Kidney (tissue), 14 donors: ENCODE data around the gene MDH2. TPM values are rescaled to one million over a fixed set of nuclear protein-coding genes. Genes with fewer than 3 reads are reported as not detected.

ENCODE experiments used
- DNase-seq, 5 donors: peaks; one replicate each; pipeline ENCODE4 v3.0.0-alpha.2; 2013 to 2020
- FAIRE-seq: peaks from 2 replicates; lab custom pipeline; 2012; peaks lifted over from hg19 to GRCh38; lab: Jason Lieb, UNC
- H3K27ac ChIP-seq, 2 donors: one replicate each; pipeline ENCODE4 v1.7.0; 2013; ENCODE audit warnings: low read depth in 2 of 2, low read length in 2 of 2, inconsistent platforms in 1 of 2
- H3K27me3 ChIP-seq: one replicate; pipeline ENCODE4 v1.7.1; 2013; ENCODE audit warnings: low read length, inconsistent platforms; ENCODE audit not compliant: control insufficient read depth, insufficient read depth
- H3K36me3 ChIP-seq, 3 donors: one replicate each; pipeline versions ENCODE4 v1.7.0 to v1.7.1; 2013; ENCODE audit warnings: low read length in 3 of 3, control low read depth in 1 of 3, inconsistent platforms in 1 of 3; ENCODE audit not compliant: insufficient read depth in 3 of 3, control insufficient read depth in 2 of 3
- H3K4me1 ChIP-seq, 3 donors: one replicate each; pipeline versions ENCODE4 v1.7.0 to v1.7.1; 2013; ENCODE audit warnings: low read length in 3 of 3, inconsistent platforms in 1 of 3, low read depth in 1 of 3; ENCODE audit not compliant: control insufficient read depth in 2 of 3, insufficient read depth in 2 of 3
- H3K4me3 ChIP-seq, 3 donors: one replicate each; pipeline versions ENCODE4 v1.7.0 to v1.8.1; 2013; ENCODE audit warnings: low read length in 3 of 3, control low read depth in 1 of 3, inconsistent platforms in 1 of 3
- H3K9ac ChIP-seq, 3 donors: one replicate each; pipeline versions ENCODE4 v1.7.0 to v1.7.1; 2013; ENCODE audit warnings: low read length in 3 of 3, control low read depth in 1 of 3, inconsistent platforms in 1 of 3
- H3K9me3 ChIP-seq, 3 donors: one replicate each; pipeline versions ENCODE4 v1.7.0 to v1.7.1; 2013; ENCODE audit warnings: low read length in 3 of 3, control low read depth in 1 of 3, inconsistent platforms in 1 of 3; ENCODE audit not compliant: control insufficient read depth in 2 of 3, insufficient read depth in 1 of 3
- CTCF ChIP-seq: IDR thresholded peaks from 3 replicates; pipeline ENCODE4 v1.5.1; 2012; ENCODE audit warnings: mild to moderate bottlenecking, moderate library complexity, borderline replicate concordance; ENCODE audit not compliant: insufficient read depth; ENCODE audit errors: extremely low read depth
- intact Hi-C: fragments of 100-400 bp; cut with DNase I; formaldehyde crosslinking; loops from one replicate; pipeline ENCODE4 v1.11.1; 2022
- polyA plus RNA-seq: library from polyadenylated mRNA; stranded (reverse); fragments of 350-450 nt; fragmentation: Illumina TruSeq; extraction: RNeasy Lipid Tissue Mini Kit (QIAGEN cat#74804); gene quantifications from one replicate; pipeline ENCODE4 v1.2.3, GENCODE V29; 2014; ENCODE audit warnings: low read depth, low replicate concordance; ENCODE audit not compliant: insufficient read depth
- total RNA-seq: library from RNA; stranded (reverse); fragmentation: NEBNext Ultra II Directional; extraction: Animal tissue kit (Norgen Biotek cat#: 25700); gene quantifications from one replicate; pipeline ENCODE4 v1.2.1, GENCODE V29; 2021
- donor health status: control.
- donor health status: control.
- donor health status: control.
- donor health status: control.
- donor health status: control.
- donor health status: DM: yes; HTN: yes; CAD: no.
- donor health status: Normal renal cell carcinoma (clear cell type).

MDH2 gene
- total and polyA plus RNA-seq, 2 donors from 2014 or later, result 130 to 233 TPM

- H3K27ac ChIP-seq, result no peak overlapping the region
- H3K27me3 ChIP-seq, result no peaks in the 10 kb centered on the region
- DNase-seq (peak in 4 of 5 donors; percentile 20 to 73 (median 48)), FAIRE-seq (no peak)
- peaks cover 2 to 32% (median 9%) of the 10 kb centered on the region in 3 donors for H3K36me3 ChIP-seq
- H3K9ac ChIP-seq, result no peak overlapping the region
- no peaks in the 10 kb centered on the region for H3K9me3 ChIP-seq
- peaks cover 0 to 4% (median 3%) of the 10 kb centered on the region in 3 donors for H3K4me1 ChIP-seq
- TF ChIP-seq CTCF, result peak; percentile 15
- H3K4me3 ChIP-seq, result no peak overlapping the region
- intact Hi-C loops, result no loop called here
These were observed 21.3 kb downstream of the MDH2 start for GRCh38 chr7:76069238-76069638.

- H3K27me3 ChIP-seq, result no peaks in the 10 kb centered on the region
- H3K36me3 ChIP-seq, result peaks cover 0 to 9% (median 0%) of the 10 kb centered on the region in 3 donors
- intact Hi-C loops, result no loop called here
- FAIRE-seq, result no peak
- H3K4me3 ChIP-seq, result no peak overlapping the region
- peaks cover 0 to 3% (median 0%) of the 10 kb centered on the region in 3 donors for H3K4me1 ChIP-seq
- no peak overlapping the region for H3K9ac ChIP-seq
- peak in 2 of 5 donors; percentile 30 to 71 for DNase-seq
- TF ChIP-seq CTCF, result no peak
- H3K27ac ChIP-seq, result no peak overlapping the region
- peaks cover 0 to 4% (median 0%) of the 10 kb centered on the region in 3 donors for H3K9me3 ChIP-seq
These were observed 23.7 kb downstream of the MDH2 start for GRCh38 chr7:76071316-76072242.

GRCh38 chr7:76072243-76073148 is 24.6 kb downstream of the MDH2 start:
- intact Hi-C loops, result no loop called here
- FAIRE-seq (no peak), DNase-seq (peak in 1 of 5 donors; percentile 64)
- H3K4me3 ChIP-seq, result no peak overlapping the region
- no peak for TF ChIP-seq CTCF
- peaks cover 0 to 3% (median 0%) of the 10 kb centered on the region in 3 donors for H3K4me1 ChIP-seq
- H3K36me3 ChIP-seq, result peaks cover 0 to under 1% (median 0%) of the 10 kb centered on the region in 3 donors
- H3K27me3 ChIP-seq, result no peaks in the 10 kb centered on the region
- H3K9me3 ChIP-seq, result peaks cover 0 to 4% (median 0%) of the 10 kb centered on the region in 3 donors
- H3K9ac ChIP-seq, result no peak overlapping the region
- no peak overlapping the region for H3K27ac ChIP-seq
